Muscle layer of colon (tissue), 2 donors: ENCODE data around the gene SLC6A14.

Source experiments
- H3K27ac ChIP-seq: one replicate; pipeline ENCODE4 v1.7.0; 2013; ENCODE audit warnings: low read depth, mild to moderate bottlenecking, low read length, moderate library complexity
- H3K27me3 ChIP-seq, 2 donors: one replicate each; pipeline ENCODE4 v1.7.0; 2013; ENCODE audit warnings: low read length in 2 of 2, mild to moderate bottlenecking in 2 of 2; ENCODE audit not compliant: insufficient read depth in 2 of 2, control insufficient read depth in 1 of 2
- H3K36me3 ChIP-seq: one replicate; pipeline ENCODE4 v1.7.0; 2013; ENCODE audit warnings: mild to moderate bottlenecking, low read length; ENCODE audit not compliant: insufficient read depth
- H3K4me1 ChIP-seq: one replicate; pipeline ENCODE4 v1.7.0; 2013; ENCODE audit warnings: mild to moderate bottlenecking, low read length; ENCODE audit not compliant: insufficient read depth
- H3K4me3 ChIP-seq, 2 donors: one replicate each; pipeline ENCODE4 v1.7.0; 2013; ENCODE audit warnings: low read length in 2 of 2, low read depth in 1 of 2, mild to moderate bottlenecking in 1 of 2, moderate library complexity in 1 of 2
- H3K9ac ChIP-seq: one replicate; pipeline ENCODE4 v1.7.0; 2013; ENCODE audit warnings: low read length
- H3K9me3 ChIP-seq: one replicate; pipeline ENCODE4 v1.7.0; 2013; ENCODE audit warnings: mild to moderate bottlenecking, low read length
- donor health status: abdominal sarcoma.
- donor health status: Adenocarcinoma of cecum.

SLC6A14 gene

GRCh38 chrX:116436358-116436816, at the start of gene SLC6A14:
TSS of gene SLC6A14 (plus strand) at chrX:116436606. CDS start at chrX:116436710, 104 bp downstream.
- Histone ChIP-seq H3K4me1 (no peaks in the 10 kb centered on the region), H3K4me3 (no peak within 1 kb of the TSS), H3K9me3 (no peaks in the 10 kb centered on the region), H3K27ac (no peak within 1 kb of the TSS), H3K36me3 (no peaks in the 10 kb centered on the region), H3K27me3 (peaks cover 0 to 3% of the 10 kb centered on the region in 2 donors), H3K9ac (no peak within 1 kb of the TSS)

GRCh38 chrX:116395752-116396151, 40.7 kb upstream of the SLC6A14 start:
- Histone ChIP-seq H3K9me3 (no peaks in the 10 kb centered on the region), H3K4me3 (no peak overlapping the region), H3K4me1 (no peaks in the 10 kb centered on the region), H3K27me3 (no peaks in the 10 kb centered on the region), H3K36me3 (no peaks in the 10 kb centered on the region), H3K9ac (no peak overlapping the region), H3K27ac (no peak overlapping the region)

- Histone ChIP-seq H3K9ac (no peak overlapping the region), H3K4me3 (no peak overlapping the region), H3K27ac (no peak overlapping the region), H3K27me3 (no peaks in the 10 kb centered on the region), H3K4me1 (no peaks in the 10 kb centered on the region), H3K9me3 (no peaks in the 10 kb centered on the region), H3K36me3 (no peaks in the 10 kb centered on the region)
Measured at GRCh38 chrX:116399681-116400080, 36.7 kb upstream of the SLC6A14 start.

- H3K9me3 ChIP-seq: no peaks in the 10 kb centered on the region
- H3K27me3 ChIP-seq: no peaks in the 10 kb centered on the region
- H3K9ac ChIP-seq: no peak overlapping the region
- no peaks in the 10 kb centered on the region for H3K4me1 ChIP-seq
- no peak overlapping the region for H3K27ac ChIP-seq
- no peak overlapping the region for H3K4me3 ChIP-seq
- no peaks in the 10 kb centered on the region for H3K36me3 ChIP-seq
Measured at GRCh38 chrX:116409219-116409618, 27.2 kb upstream of the SLC6A14 start.

- no peak overlapping the region for H3K9ac ChIP-seq
- no peak overlapping the region for H3K27ac ChIP-seq
- H3K9me3 ChIP-seq: no peaks in the 10 kb centered on the region
- H3K36me3 ChIP-seq: no peaks in the 10 kb centered on the region
- no peaks in the 10 kb centered on the region for H3K4me1 ChIP-seq
- H3K27me3 ChIP-seq: no peaks in the 10 kb centered on the region
- no peak overlapping the region for H3K4me3 ChIP-seq
Measured at GRCh38 chrX:116413273-116413672, 23.1 kb upstream of the SLC6A14 start.

- no peaks in the 10 kb centered on the region for H3K9me3 ChIP-seq
- H3K4me3 ChIP-seq: no peak overlapping the region
- no peak overlapping the region for H3K9ac ChIP-seq
- no peak overlapping the region for H3K27ac ChIP-seq
- no peaks in the 10 kb centered on the region for H3K27me3 ChIP-seq
- no peaks in the 10 kb centered on the region for H3K36me3 ChIP-seq
- no peaks in the 10 kb centered on the region for H3K4me1 ChIP-seq
Measured at GRCh38 chrX:116417214-116417613, 19.2 kb upstream of the SLC6A14 start.

- no peaks in the 10 kb centered on the region for H3K36me3 ChIP-seq
- H3K9me3 ChIP-seq: no peaks in the 10 kb centered on the region
- H3K4me3 ChIP-seq: no peak overlapping the region
- no peaks in the 10 kb centered on the region for H3K4me1 ChIP-seq
- H3K9ac ChIP-seq: no peak overlapping the region
- H3K27ac ChIP-seq: no peak overlapping the region
- no peaks in the 10 kb centered on the region for H3K27me3 ChIP-seq
Measured at GRCh38 chrX:116417968-116418367, 18.4 kb upstream of the SLC6A14 start.

- Histone ChIP-seq H3K36me3 (no peaks in the 10 kb centered on the region), H3K27me3 (no peaks in the 10 kb centered on the region), H3K9me3 (no peaks in the 10 kb centered on the region), H3K4me3 (no peak overlapping the region), H3K4me1 (no peaks in the 10 kb centered on the region), H3K27ac (no peak overlapping the region), H3K9ac (no peak overlapping the region)
Measured at GRCh38 chrX:116427978-116428377, 8.4 kb upstream of the SLC6A14 start.

- no peaks in the 10 kb centered on the region for H3K36me3 ChIP-seq
- no peak overlapping the region for H3K9ac ChIP-seq
- H3K4me1 ChIP-seq: no peaks in the 10 kb centered on the region
- peaks cover 0 to 3% of the 10 kb centered on the region in 2 donors for H3K27me3 ChIP-seq
- no peak overlapping the region for H3K4me3 ChIP-seq
- no peak overlapping the region for H3K27ac ChIP-seq
- no peaks in the 10 kb centered on the region for H3K9me3 ChIP-seq
Measured at GRCh38 chrX:116435597-116435996, 809 bp upstream of the SLC6A14 start.

- H3K9me3 ChIP-seq: no peaks in the 10 kb centered on the region
- no peak overlapping the region for H3K4me3 ChIP-seq
- no peaks in the 10 kb centered on the region for H3K36me3 ChIP-seq
- no peak overlapping the region for H3K9ac ChIP-seq
- no peaks in the 10 kb centered on the region for H3K4me1 ChIP-seq
- peaks cover 0 to 5% of the 10 kb centered on the region in 2 donors for H3K27me3 ChIP-seq
- no peak overlapping the region for H3K27ac ChIP-seq
Measured at GRCh38 chrX:116449156-116449555, 12.8 kb downstream of the SLC6A14 start.

- no peaks in the 10 kb centered on the region for H3K36me3 ChIP-seq
- peaks cover 0 to 4% of the 10 kb centered on the region in 2 donors for H3K27me3 ChIP-seq
- H3K27ac ChIP-seq: no peak within 1 kb of the TSS
- no peaks in the 10 kb centered on the region for H3K9me3 ChIP-seq
- no peak within 1 kb of the TSS for H3K9ac ChIP-seq
- H3K4me1 ChIP-seq: no peaks in the 10 kb centered on the region
- H3K4me3 ChIP-seq: no peak within 1 kb of the TSS
Measured at GRCh38 chrX:116462822-116463221, 26.4 kb downstream of the SLC6A14 start, which contains the start of gene CT83. TSS of gene CT83 (minus strand) at chrX:116462976. CDS start at chrX:116462856, 120 bp downstream.

- Histone ChIP-seq H3K4me1 (no peaks in the 10 kb centered on the region), H3K4me3 (no peak overlapping the region), H3K36me3 (no peaks in the 10 kb centered on the region), H3K27ac (no peak overlapping the region), H3K9me3 (no peaks in the 10 kb centered on the region), H3K27me3 (no peaks in the 10 kb centered on the region), H3K9ac (no peak overlapping the region)
Measured at GRCh38 chrX:116480059-116480458, 43.7 kb downstream of the SLC6A14 start.
